ENCODE measurements around the gene ZNF586.
"Not testable (repeated sequence)": the region's sequence is repeated elsewhere in the genome, so short reads cannot be mapped to it uniquely, and the experiment has no call there.

The ZNF586 gene

GRCh38 chr19:57823608-57824007 is 54.1 kb downstream of the ZNF586 start:
- not testable (repeated sequence) for DNase-seq (ENCODE audit: low read depth)

GRCh38 chr19:57825511-57825910 is 56.0 kb downstream of the ZNF586 start:
- DNase-seq (ENCODE audit: low read depth), result no peak

GRCh38 chr19:57829316-57829715 is 59.8 kb downstream of the ZNF586 start:
- DNase-seq (ENCODE audit: low read depth), result no peak

GRCh38 chr19:57830071-57830602 is 60.7 kb downstream of the ZNF586 start, which contains the start of gene ZNF587B:
ZNF587B (plus strand) TSS chr19:57830299; CDS start chr19:57830529, 230 bp downstream.
- no peak for DNase-seq (ENCODE audit: low read depth)
